GM18511 (cell line): ENCODE measurements around the gene UBC.
"Not testable (repeated sequence)": the region's sequence is repeated elsewhere in the genome, so short reads cannot be mapped to it uniquely, and the experiment has no call there.

Source experiments
- ATAC-seq: cut with Tn5 transposase; IDR thresholded peaks from one replicate; pipeline ENCODE4 v1.9.1; 2021; ENCODE audit warnings: mild to moderate bottlenecking, moderate library complexity; ENCODE audit not compliant: unreplicated experiment

UBC gene

DNA sequence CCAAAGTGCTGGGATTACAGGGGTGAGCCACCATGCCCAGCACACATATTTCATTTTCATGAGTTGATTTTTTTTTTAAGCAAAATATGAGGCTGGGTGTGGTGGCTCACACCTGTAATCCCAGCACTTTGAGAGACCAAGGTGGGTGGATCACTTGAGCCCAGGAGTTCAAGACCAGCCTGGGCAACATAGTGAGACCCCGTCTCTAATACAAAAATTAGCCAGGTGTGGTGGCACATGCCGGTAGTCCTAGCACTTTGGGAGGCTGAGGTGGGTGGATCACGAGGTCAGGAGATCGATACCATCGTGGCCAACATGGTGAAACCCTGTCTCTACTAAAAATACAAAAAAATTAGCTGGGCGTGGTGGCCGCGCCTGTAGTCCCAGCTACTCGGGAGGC, 17.1 kb upstream of the UBC start:
- ATAC-seq = not testable (repeated sequence)

GRCh38 chr12:124930586-124930985, 16.1 kb upstream of the UBC start:
- no peak for ATAC-seq

DNA sequence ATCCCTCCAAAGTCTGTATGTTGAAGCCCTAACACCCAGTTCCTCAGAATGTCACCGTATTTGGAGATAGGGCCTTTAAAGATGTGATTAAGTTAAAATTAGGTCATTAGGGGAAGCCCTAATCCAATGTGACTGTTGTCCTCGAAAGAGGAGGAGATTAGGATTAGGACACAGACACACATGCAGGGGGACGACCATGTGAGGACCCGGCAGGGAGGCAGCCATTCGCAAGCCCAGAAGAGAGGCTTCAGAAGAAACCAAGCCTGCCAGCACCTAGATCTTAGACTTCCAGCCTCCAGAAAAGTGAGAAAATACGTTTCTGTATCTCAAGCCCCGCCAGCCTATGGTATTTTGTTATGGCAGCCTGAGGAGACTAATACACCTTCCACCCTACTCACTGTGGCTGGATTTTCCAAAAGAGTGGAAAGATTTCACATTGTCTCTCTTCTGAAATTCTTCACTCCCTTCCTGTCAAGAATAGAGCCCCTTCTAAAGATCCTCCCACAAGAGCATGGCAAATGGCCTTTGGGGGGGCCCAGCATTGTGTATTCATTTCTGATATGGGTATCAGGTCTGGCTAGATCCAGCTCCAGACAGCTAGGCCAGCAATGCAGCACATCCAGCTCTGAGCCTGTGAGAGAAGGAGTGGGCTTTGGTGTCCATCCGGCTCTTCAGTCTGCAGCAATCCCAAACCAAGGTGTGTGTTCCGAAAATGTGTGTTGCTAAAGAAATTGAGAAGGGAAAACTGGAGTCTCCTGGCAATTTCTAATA, 15.4 kb upstream of the UBC start:
- no peak for ATAC-seq

GRCh38 chr12:124928912-124929530, 14.6 kb upstream of the UBC start:
- ATAC-seq = no peak

- peak; percentile 39 for ATAC-seq
Observed at GRCh38 chr12:124928095-124928911, 13.9 kb upstream of the UBC start.

GRCh38 chr12:124927201-124928094, 13.0 kb upstream of the UBC start:
- peak; percentile 80 for ATAC-seq

GRCh38 chr12:124925782-124926181, 11.3 kb upstream of the UBC start:
- ATAC-seq = not testable (repeated sequence)

DNA sequence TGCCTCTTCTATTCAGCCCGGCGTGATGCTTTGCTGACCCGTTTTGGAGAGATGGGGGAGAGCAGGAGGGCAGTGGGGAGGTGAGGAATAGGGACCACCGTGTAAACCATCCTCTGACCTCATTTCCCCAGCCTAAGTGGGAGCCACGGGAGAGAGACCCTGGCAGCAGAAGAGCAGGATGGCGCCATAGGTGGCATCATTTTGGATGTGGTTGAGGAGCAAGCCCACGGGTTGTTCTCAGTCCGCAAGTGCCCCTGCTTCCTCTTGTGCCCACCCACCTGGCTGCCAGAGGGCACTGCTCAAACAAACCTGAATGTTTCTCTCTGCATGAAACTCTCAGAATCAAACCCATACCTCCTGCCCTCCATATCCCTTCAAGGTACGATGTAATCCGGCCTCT, 10.7 kb upstream of the UBC start:
- no peak for ATAC-seq

DNA sequence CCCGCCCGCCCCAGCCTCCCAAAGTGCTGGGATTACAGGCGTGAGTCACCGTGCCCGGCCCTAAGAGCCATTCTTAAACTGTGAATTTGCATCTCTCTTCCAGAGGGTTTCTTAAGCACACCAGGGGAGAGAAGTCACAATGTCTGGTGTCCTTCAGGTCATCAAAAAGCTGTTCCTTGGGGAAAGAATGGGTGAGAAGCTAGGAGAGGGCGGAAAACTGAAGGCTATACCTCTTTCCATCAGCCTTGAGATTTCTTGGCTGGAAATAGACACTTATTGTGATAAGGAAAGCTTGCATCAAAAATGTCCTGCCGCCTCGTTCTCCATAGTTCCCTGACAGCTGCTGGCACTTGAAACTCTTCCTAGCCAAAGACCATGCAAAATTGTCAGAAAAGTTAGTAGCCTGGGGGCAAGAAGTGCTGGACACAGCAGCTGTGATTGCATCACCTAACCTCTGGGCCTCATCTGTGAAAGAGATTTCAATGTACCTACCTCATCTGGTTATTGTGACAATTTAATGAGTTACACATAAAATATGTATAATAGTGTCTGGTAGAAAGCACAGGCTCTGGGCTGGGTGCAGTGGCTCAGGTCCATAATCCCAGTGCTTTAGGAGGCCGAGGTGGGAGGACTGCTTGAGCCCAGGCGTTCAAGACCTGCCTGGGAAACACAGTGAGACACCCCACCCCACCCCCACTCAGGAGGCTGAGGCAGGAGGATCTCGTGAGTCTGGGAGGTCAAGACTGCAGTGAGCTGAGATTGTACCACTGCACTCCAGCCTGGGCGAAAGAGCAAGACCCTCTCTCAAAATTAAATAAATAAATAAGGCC, 9.7 kb upstream of the UBC start:
- no peak for ATAC-seq

DNA sequence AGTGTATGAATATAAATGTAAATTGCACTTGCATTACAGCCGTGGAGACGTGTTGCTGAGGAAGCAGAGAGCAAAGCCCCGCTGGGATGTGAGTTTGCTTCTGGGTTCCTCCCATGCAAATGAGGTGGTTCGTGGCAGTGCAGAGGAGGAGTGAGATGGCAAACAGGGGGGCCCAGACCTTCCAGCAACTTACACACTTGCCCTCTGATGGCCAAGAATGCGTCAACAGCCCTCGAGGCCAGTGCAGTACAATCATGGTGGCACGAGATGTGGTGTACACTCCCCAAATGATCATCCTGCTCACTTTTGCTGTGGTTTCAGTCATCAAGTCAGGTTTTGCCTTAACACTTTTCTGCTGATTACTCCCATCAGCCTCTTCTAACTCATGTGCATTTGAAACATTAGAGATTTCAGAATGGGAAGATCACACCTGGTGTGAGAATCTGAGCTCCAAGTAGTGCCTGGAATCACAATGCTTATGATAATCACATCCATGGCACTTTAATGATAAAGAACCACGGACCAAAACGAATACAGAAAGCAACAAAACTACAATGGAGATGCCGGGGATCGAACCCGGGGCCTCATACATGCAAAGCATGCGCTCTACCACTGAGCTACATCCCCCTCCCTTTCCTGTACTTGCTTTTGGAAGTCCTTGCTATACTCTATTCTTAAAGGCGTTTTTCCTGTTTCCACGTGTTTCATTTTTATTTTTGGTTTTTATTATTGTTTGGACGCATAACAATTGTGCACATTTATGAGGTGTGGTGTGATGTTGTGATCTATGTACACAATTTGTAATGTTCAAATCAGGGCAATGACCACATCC, 7.0 kb upstream of the UBC start:
- ATAC-seq = peak; percentile 53

GRCh38 chr12:124920353-124920935, 6.0 kb upstream of the UBC start:
- no peak for ATAC-seq

DNA sequence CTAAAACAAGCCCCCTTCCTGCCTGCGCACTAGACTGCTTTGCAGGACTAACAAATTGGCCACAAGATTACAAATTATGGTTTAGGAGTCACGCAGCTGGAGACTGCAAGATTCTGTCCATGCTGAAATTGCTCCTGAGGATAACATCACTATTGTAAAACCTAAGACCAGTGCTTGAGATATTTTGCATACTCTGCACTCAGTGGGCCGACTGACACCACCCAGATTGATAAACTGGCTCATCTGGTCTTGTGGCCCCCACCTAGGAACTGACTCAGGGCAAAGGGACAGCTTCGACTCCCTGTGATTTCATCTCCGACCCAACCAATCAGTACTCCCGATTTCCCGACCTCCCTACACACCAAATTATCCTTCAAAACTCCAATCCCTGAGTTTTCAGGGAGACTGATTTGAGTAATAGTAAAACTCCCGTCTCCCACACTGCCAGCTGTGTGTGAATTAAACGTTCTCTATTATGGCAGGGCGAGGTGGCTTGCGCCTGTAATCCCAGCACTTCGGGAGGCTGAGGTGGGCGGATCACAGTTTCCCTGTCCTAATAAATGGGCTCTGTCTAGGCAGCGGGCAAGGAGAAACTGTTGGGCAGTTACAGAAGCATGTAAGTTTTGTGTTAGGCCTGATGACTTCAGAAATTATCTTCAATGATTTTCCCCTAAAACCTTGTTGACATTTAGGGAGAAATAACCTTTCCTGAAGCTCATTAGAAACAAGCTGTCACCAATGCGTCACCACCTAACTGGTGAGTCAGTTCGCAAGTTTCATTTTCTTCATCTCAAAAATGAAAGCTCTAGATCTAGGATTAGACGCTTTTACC, 5.3 kb upstream of the UBC start:
- ATAC-seq = no peak

- ATAC-seq = not testable (repeated sequence)
Observed at GRCh38 chr12:124918622-124918988, 4.2 kb upstream of the UBC start.

DNA sequence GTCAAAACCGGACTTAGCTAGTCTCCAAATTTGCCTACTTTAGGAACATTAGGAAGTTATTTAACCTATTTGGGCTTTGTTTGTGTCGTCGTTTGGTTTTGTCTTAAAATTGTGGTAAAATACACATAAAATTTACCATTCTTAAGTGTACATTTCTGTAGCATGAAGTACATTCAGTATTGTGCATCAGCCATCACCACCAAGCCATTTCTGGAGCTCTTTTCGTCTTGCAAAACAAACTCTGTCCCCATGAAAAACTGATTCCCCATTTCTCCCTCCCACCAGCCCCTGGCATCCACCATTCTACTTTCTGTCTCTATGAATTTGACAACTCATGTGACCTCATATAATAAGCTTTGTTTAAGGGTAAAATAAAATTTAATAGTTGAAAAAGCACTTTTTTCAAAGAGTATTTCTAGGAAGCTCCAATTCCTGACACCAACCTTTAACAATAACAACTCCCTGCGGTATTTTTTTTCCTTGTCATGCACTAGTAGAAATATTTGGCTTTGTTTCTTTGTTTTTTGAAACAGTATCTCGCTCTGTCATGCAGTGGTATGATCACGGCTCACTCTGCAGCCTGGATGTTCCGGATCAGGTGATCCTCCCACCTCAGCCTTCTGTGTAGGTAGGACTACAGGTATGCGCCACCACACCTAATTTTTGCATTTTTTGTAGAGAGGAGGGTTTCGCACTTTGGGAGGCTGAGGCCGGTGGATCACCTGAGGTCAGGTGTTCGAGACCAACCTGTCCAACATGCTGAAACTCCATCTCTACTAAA, 3.6 kb upstream of the UBC start:
- ATAC-seq = no peak

GRCh38 chr12:124917135-124917840, 2.8 kb upstream of the UBC start:
- peak; percentile 57 for ATAC-seq

GRCh38 chr12:124916374-124917134, 2.1 kb upstream of the UBC start:
- no peak for ATAC-seq
